Measurements from ENCODE around the gene ADGRB2. TPM values are rescaled to one million over a fixed set of nuclear protein-coding genes. Genes with fewer than 3 reads are reported as not detected.

The ADGRB2 gene
- total RNA-seq, 2 experiments from 2014 or later: 4.0 to 11.4 TPM

DNA sequence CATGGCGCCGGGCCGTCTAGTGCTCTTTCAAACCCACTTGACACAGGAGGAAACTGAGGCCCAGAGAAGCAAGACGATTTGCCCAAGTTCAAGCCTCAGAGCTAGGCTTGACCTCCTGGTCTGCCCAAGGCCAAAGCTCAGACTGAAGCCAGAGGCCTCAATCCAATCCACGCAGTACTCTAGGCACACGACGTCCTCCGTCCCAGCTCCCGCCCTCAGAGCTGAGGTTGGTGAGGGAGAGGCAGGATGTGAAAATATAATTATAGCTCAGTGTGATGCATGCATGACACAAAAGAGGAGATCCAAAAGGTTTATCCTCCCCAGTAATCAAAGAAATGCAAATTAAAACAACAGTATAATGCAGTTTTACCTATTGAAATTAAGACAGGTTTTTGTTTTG is 15.5 kb upstream of the ADGRB2 start:
- CTCF ChIA-PET (ENCODE audit: unreplicated experiment): no interaction called here
- TF ChIP-seq, protein P1, sequence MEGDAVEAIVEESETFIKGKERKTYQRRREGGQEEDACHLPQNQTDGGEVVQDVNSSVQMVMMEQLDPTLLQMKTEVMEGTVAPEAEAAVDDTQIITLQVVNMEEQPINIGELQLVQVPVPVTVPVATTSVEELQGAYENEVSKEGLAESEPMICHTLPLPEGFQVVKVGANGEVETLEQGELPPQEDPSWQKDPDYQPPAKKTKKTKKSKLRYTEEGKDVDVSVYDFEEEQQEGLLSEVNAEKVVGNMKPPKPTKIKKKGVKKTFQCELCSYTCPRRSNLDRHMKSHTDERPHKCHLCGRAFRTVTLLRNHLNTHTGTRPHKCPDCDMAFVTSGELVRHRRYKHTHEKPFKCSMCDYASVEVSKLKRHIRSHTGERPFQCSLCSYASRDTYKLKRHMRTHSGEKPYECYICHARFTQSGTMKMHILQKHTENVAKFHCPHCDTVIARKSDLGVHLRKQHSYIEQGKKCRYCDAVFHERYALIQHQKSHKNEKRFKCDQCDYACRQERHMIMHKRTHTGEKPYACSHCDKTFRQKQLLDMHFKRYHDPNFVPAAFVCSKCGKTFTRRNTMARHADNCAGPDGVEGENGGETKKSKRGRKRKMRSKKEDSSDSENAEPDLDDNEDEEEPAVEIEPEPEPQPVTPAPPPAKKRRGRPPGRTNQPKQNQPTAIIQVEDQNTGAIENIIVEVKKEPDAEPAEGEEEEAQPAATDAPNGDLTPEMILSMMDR (conservative IDR thresholded peaks at IDR 0.05; ENCODE audit: low read length): no peak
- TF ChIP-seq EZH2phosphoT487 (IDR thresholded peaks at IDR 0.05; ENCODE audit: borderline replicate concordance, low read depth, low read length): no peak
- Histone ChIP-seq H3K36me3 (ENCODE audit: insufficient read depth, low read length) (no peaks in the 10 kb centered on the region), H3K9me3 (ENCODE audit: low read length) (no peaks in the 10 kb centered on the region), H3K79me2 (ENCODE audit: insufficient read depth, low read depth, low read length) (no peaks in the 10 kb centered on the region), H3K9me2 (ENCODE audit: insufficient read depth, low read length) (no peaks in the 10 kb centered on the region), H3K4me2 (ENCODE audit: low read length) (peak overlapping the region; percentile 28; the same call in 1 of the 2 replicates), H3K4me1 (ENCODE audit: insufficient read depth, low read length, poor library complexity, severe bottlenecking) (peaks cover 48% of the 10 kb centered on the region), H3K27ac (ENCODE audit: low read depth, low read length, poor library complexity, severe bottlenecking) (no peak overlapping the region), H2AFZ (ENCODE audit: low read length) (peak overlapping the region; percentile 40), H4K20me1 (ENCODE audit: insufficient read depth, low read length) (no peaks in the 10 kb centered on the region), H3K4me3 (ENCODE audit: low read depth, low read length, poor library complexity, severe bottlenecking) (no peak overlapping the region)
- no TSS peak for BruUV-seq (replicated peaks)
- POLR2A ChIA-PET: interaction anchor here (0.9 kb wide), 1 partner anchor 10 kb away, joined by 3 read pairs; no protein-coding TSS in a partner anchor
- intact Hi-C loops (cut with micrococcal nuclease; ENCODE audit: unreplicated experiment): no loop called here
- DNase-seq (ENCODE audit: low spot score): no peak

DNA sequence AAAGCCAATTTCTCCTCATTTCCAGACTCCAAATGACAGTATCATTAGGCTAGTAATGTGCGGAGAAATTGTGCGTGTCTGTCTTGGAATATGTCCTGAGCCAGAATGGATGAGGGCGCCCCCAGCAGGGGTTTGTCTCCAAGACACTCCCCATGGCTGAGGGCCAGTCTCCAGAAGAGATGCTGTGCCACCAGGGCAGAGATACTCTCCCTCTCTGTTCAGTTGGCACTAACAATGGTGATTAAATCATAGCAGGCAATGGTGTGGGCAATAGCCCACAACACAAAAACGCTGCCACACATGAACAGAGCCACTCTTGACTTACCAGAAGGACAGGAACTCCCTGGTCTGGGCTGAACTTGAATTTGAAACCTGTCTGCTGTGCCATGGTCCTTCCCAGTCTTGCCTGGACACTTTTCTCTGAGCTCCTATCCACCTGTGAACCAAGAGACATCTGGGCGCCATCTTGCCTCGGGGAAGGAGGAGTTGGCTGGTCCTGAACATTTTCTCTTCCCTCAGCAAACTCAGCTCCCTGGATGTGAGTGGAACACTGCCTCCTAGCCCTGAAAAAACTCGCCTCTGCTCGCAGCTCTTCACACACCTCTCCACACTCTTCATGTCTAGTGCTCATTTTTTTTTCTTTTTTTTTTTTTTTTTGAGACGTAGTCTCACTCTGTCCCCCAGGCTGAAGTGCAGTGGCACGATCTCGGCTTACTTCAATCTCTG is 14.8 kb upstream of the ADGRB2 start:
- no TSS peak for BruUV-seq (replicated peaks)
- Histone ChIP-seq H3K79me2 (ENCODE audit: insufficient read depth, low read depth, low read length) (no peaks in the 10 kb centered on the region), H3K9me2 (ENCODE audit: insufficient read depth, low read length) (no peaks in the 10 kb centered on the region), H2AFZ (ENCODE audit: low read length) (no peak overlapping the region), H3K9me3 (ENCODE audit: low read length) (no peaks in the 10 kb centered on the region), H3K36me3 (ENCODE audit: insufficient read depth, low read length) (no peaks in the 10 kb centered on the region), H3K4me3 (ENCODE audit: low read depth, low read length, poor library complexity, severe bottlenecking) (no peak overlapping the region), H3K27ac (ENCODE audit: low read depth, low read length, poor library complexity, severe bottlenecking) (no peak overlapping the region), H3K4me2 (ENCODE audit: low read length) (no peak overlapping the region), H3K4me1 (ENCODE audit: insufficient read depth, low read length, poor library complexity, severe bottlenecking) (peaks cover 41% of the 10 kb centered on the region), H4K20me1 (ENCODE audit: insufficient read depth, low read length) (no peaks in the 10 kb centered on the region)
- POLR2A ChIA-PET: no interaction called here
- TF ChIP-seq EZH2phosphoT487 (IDR thresholded peaks at IDR 0.05; ENCODE audit: borderline replicate concordance, low read depth, low read length): no peak
- TF ChIP-seq, protein P1 (conservative IDR thresholded peaks at IDR 0.05; ENCODE audit: low read length): peak; percentile 30; the same call in 1 of the 2 replicates
- no peak for DNase-seq (ENCODE audit: low spot score)
- intact Hi-C loops (cut with micrococcal nuclease; ENCODE audit: unreplicated experiment): no loop called here
- CTCF ChIA-PET (ENCODE audit: unreplicated experiment): no interaction called here

DNA sequence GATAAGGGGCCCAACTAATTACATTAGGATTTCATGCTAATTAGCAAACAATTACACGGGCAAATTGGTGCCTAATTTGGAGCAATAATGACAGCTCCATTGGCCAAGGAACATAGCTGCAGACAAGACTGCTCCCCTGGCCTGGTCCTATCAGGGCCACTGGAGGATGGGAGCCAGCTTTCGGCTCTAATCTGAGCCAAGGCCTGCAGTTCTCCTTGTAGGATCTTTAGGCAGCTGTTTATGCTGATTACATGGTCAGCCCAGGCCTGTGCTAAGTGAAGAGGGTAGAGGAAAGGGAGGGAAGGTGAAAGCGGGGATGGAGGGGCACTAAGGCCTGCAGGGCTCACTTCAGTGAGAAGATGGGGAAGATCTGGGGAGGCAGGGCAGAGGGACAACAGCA is 12.4 kb upstream of the ADGRB2 start:
- Histone ChIP-seq H3K36me3 (ENCODE audit: insufficient read depth, low read length) (no peaks in the 10 kb centered on the region), H3K79me2 (ENCODE audit: insufficient read depth, low read depth, low read length) (no peaks in the 10 kb centered on the region), H4K20me1 (ENCODE audit: insufficient read depth, low read length) (no peaks in the 10 kb centered on the region), H2AFZ (ENCODE audit: low read length) (no peak overlapping the region), H3K4me3 (ENCODE audit: low read depth, low read length, poor library complexity, severe bottlenecking) (no peak overlapping the region), H3K9me2 (ENCODE audit: insufficient read depth, low read length) (no peaks in the 10 kb centered on the region), H3K27ac (ENCODE audit: low read depth, low read length, poor library complexity, severe bottlenecking) (no peak overlapping the region), H3K4me1 (ENCODE audit: insufficient read depth, low read length, poor library complexity, severe bottlenecking) (peaks cover 31% of the 10 kb centered on the region), H3K4me2 (ENCODE audit: low read length) (no peak overlapping the region), H3K9me3 (ENCODE audit: low read length) (no peaks in the 10 kb centered on the region)
- intact Hi-C loops (cut with micrococcal nuclease; ENCODE audit: unreplicated experiment): no loop called here
- no TSS peak for BruUV-seq (replicated peaks)
- ChIA-PET POLR2A (interaction anchor here (1.0 kb wide), 1 partner anchor 8 kb away, joined by 3 read pairs; no protein-coding TSS in a partner anchor), CTCF (ENCODE audit: unreplicated experiment) (no interaction called here)
- DNase-seq (ENCODE audit: low spot score): no peak
- TF ChIP-seq, protein P1 (conservative IDR thresholded peaks at IDR 0.05; ENCODE audit: low read length): no peak
- no peak for TF ChIP-seq EZH2phosphoT487 (IDR thresholded peaks at IDR 0.05; ENCODE audit: borderline replicate concordance, low read depth, low read length)

Measured in OCI-LY7 (cell line).